NT2/D1 (cell line): Measurements from ENCODE around the gene CHRNB2.

Experiments
- SUZ12 ChIP-seq: IDR thresholded peaks from 2 replicates; pipeline ENCODE4 v1.6.1; 2011; ENCODE audit not compliant: insufficient read length, insufficient read depth; ENCODE audit errors: extremely low read depth
- YY1 ChIP-seq: IDR thresholded peaks from 2 replicates; pipeline ENCODE4 v1.6.1; 2011; ENCODE audit not compliant: insufficient read length, insufficient read depth
- ZNF274 ChIP-seq: IDR thresholded peaks from 2 replicates; pipeline ENCODE4 v1.6.1; 2011; ENCODE audit warnings: mild to moderate bottlenecking, low read depth, low read length

GRCh38 chr1:154628121-154628405, 60.5 kb downstream of the CHRNB2 start:
- TF ChIP-seq YY1 (no peak), SUZ12 (no peak), ZNF274 (no peak)
